Heart right ventricle (tissue), 16 donors: Measurements from ENCODE around the gene GREB1. TPM values are rescaled to one million over a fixed set of nuclear protein-coding genes. Genes with fewer than 3 reads are reported as not detected.
A peak's percentile ranks its signal among the peaks of the same experiment; 100 is the strongest.

Experiments used
- ATAC-seq, 8 donors: fragments of 200-7000 bp; cut with Tn5 transposase; one replicate each; pipeline ENCODE4 v1.9.1; 2020; ENCODE audit warnings: mild to moderate bottlenecking in 8 of 8, moderate library complexity in 8 of 8, moderate number of reproducible peaks in 1 of 8
- DNase-seq, 2 donors: peaks; one replicate each; pipeline ENCODE4 v3.0.0-alpha.2; 2020
- H3K27ac ChIP-seq, 10 donors: fragments of 200-600 bp; sonication (generic) in 2 of 10; one replicate each; pipeline versions ENCODE4 v1.5.0 to v1.8.0; 2020 to 2022; ENCODE audit warnings: mild to moderate bottlenecking in 3 of 10
- H3K27me3 ChIP-seq, 7 donors: fragments of 200-600 bp; one replicate each; pipeline ENCODE4 v1.8.0; 2021 to 2022; ENCODE audit warnings: mild to moderate bottlenecking in 2 of 7
- H3K36me3 ChIP-seq, 9 donors: fragments of 200-600 bp; sonication (generic) in 1 of 9; one replicate each; pipeline versions ENCODE4 v1.5.0 to v1.8.0; 2020 to 2022; ENCODE audit warnings: mild to moderate bottlenecking in 2 of 9
- H3K4me1 ChIP-seq, 9 donors: fragments of 200-600 bp; sonication (generic) in 1 of 9; one replicate each; pipeline versions ENCODE4 v1.5.0 to v1.8.0; 2020 to 2022; ENCODE audit warnings: mild to moderate bottlenecking in 4 of 9
- H3K4me3 ChIP-seq, 10 donors: fragments of 200-600 bp; sonication (generic) in 2 of 10; one replicate each; pipeline versions ENCODE4 v1.5.0 to v1.8.0; 2020 to 2022; ENCODE audit warnings: mild to moderate bottlenecking in 7 of 10, moderate library complexity in 2 of 10
- H3K9me3 ChIP-seq, 11 donors: fragments of 200-600 bp in 10 of 11; sonication (generic) in 2 of 11; one replicate each; pipeline versions ENCODE4 v1.5.0 to v1.8.0; 2013 to 2022; ENCODE audit warnings: mild to moderate bottlenecking in 2 of 11, control low read depth in 1 of 11, moderate library complexity in 1 of 11
- WGBS, 2 donors: extraction: QIAGEN DNeasy Blood & Tissue Kit; methylation state at CpG; one replicate each; pipeline ENCODE4 v1.1.7; 2013; ENCODE audit warnings: inconsistent platforms in 1 of 2; 5-methylcytosine and 5-hydroxymethylcytosine counted together
- intact Hi-C, 10 donors: fragments of 100-400 bp; cut with DNase I; formaldehyde crosslinking; loops; one replicate each; pipeline versions ENCODE4 v1.11.1 to v1.14.2; 2022
- polyA plus RNA-seq, 2 donors: library from polyadenylated mRNA; stranded (reverse); fragments of 200-250 nt; gene quantifications; one replicate each; pipeline ENCODE4 v1.2.3, GENCODE V29; 2013
- total RNA-seq, 10 donors: library from RNA; stranded (reverse); fragmentation: NEBNext Ultra II Directional in 3 of 10; extraction: Animal tissue kit (Norgen Biotek cat#: 25700) in 3 of 10; gene quantifications; one replicate each; pipeline versions ENCODE4 v1.2.1 to v1.2.4, GENCODE V29; 2021 to 2023
- TF ChIP-seq, protein P1 (sequence below), 9 donors: fragments of 200-600 bp; sonication (generic) in 2 of 9; IDR thresholded peaks; one replicate each; pipeline versions ENCODE4 v1.5.0 to v1.8.0; 2021 to 2022; ENCODE audit warnings: antibody characterized with exemption in 9 of 9, mild to moderate bottlenecking in 5 of 9, moderate library complexity in 1 of 9
- donor health status: Arrhythmogenic right ventricular cardiomyopathy.
- donor health status: ischemic (EF 13 %, LVEDD 7.1; RV severe dilation, severe dysfunction).
- donor health status: healthy with polysubstance abuse.
- donor health status: DM: no; HTN: yes; CAD: no.
- donor health status: DM: no; HTN: no; CAD: no.
- donor health status: ischemic (EF 25% LVEDD 6.9; RV normal size, moderate dysfunction).
- donor health status: ischemic (EF 25% LVEDD 5.7; RV mildly dilated, moderate dysfunction).
- donor health status: healthy.
- donor health status: DM: yes; HTN: yes; CAD: no.
- donor health status: Ischemic cardiomyopathy.
- donor health status: ischemic (EF 35%, LVEDD 5.7; RV mildly dilated, moderate dysfunction).
- donor health status: nonischemic (EF 11% LVEDD 7.7; RV severe dilation, severe dysfunction).
- donor health status: DM: yes; HTN: yes; CAD: no.
- donor health status: PGD.
- donor health status: ischemic (EF 29% LVEDD 5.4; RV normal size, mild dysfunction).
- donor health status: nonischemic (EF 23%, LVEDD 6.1; RV moderate dilation, normal function).

GREB1 gene
- total and polyA plus RNA-seq, 12 donors, result 1.2 to 15.6 (median 7.8) TPM

DNA sequence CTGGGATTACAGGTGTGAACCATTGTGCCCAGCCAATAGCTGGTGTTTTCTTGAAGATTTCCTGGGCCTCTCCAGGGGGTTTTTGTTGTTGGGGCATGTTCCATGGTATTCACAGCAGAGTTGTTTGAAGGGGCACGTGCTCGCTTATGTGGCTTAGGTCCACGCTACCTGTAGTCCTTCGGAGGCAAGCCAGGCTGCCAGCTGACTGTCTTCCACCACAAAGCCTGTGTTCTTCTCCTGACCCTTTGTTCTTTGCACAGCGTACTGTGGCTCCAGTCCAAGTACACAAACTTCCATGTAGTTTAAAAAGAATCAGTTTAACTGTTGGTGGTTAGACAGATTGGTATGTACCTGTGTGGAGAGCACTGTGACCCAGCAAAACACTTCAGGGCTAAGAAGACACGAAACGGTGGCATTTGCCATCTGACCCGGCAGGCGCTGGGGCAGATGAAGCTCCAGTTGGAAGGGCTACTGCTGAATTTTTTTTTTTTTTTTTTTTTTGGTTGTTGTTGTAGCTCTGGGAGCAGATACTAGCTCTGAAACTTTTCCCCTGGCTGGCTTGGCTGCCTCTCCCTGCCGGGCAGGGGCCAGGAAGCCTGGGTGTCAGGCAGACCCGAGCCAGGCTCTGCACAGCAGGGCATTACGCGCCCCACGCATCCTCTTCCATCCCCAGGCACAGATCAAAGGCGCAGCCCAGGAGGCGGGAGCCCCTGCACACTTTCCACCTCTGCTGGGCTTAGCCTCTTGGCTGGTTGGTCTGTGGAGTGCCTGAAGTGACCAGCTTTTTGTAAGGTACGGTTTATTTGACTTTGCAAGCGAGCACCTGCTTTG lies 5.7 kb downstream of the GREB1 start:
- DNase-seq (no peak), ATAC-seq (peak in 7 of 8 donors; percentile 4 to 80 (median 50))
- no peak overlapping the region for H3K27ac ChIP-seq
- intact Hi-C loops, result loop anchor here in 1 of 10 donors (5.0 kb wide), 1 partner anchor 37 kb away; no protein-coding TSS in a partner anchor
- H3K36me3 ChIP-seq, result no peaks in the 10 kb centered on the region
- H3K4me3 ChIP-seq, result no peak overlapping the region
- 56 to 60% methylated on average over 18 of the region's 18 CpGs for WGBS, 2 donors
- peaks cover 0 to 19% (median 7%) of the 10 kb centered on the region in 9 donors for H3K4me1 ChIP-seq
- H3K27me3 ChIP-seq, result peaks cover 0 to 7% (median 0%) of the 10 kb centered on the region in 7 donors
- no peaks in the 10 kb centered on the region for H3K9me3 ChIP-seq
- TF ChIP-seq, protein P1, sequence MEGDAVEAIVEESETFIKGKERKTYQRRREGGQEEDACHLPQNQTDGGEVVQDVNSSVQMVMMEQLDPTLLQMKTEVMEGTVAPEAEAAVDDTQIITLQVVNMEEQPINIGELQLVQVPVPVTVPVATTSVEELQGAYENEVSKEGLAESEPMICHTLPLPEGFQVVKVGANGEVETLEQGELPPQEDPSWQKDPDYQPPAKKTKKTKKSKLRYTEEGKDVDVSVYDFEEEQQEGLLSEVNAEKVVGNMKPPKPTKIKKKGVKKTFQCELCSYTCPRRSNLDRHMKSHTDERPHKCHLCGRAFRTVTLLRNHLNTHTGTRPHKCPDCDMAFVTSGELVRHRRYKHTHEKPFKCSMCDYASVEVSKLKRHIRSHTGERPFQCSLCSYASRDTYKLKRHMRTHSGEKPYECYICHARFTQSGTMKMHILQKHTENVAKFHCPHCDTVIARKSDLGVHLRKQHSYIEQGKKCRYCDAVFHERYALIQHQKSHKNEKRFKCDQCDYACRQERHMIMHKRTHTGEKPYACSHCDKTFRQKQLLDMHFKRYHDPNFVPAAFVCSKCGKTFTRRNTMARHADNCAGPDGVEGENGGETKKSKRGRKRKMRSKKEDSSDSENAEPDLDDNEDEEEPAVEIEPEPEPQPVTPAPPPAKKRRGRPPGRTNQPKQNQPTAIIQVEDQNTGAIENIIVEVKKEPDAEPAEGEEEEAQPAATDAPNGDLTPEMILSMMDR (IDR thresholded peaks at IDR 0.05), result no peak

DNA sequence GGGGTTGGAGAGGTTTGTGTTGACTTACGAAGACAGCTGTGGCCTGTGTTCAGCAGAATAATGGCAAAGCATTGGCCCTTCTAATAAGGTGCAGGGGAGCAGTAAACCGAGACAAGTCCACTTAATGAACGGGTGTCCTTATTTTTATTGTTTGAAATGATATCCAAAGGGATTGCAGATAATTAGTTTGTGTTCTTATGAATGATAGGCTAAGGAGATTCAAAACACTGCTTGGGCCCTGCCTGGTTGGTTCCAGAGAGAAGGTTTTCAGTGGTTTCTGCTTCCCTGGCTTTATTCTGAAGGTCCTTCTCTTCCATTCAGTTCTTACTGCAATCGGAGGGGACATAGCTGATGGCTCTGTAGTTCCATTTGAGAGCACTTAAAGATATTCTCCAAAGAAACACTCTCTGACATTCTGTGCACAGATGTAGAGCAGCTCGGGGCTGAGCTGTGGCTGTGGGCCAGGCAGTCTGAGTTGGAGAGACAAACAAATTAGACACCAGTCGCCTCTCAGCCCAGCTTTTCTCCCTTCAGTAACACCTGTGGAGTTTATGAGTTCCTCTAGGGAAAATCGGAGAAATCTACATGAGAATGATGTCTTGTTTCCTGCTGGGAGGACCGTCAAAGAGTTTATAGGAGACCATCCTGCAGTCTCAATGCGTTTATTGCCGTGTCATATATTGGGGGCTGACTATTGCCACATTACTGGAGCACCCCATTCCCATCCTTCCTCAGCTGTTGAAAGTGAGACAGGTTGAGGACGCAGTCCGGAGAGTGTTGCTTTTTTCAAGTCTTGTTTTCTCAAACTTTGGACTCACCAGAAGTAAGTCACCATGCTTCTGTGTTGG lies 6.5 kb downstream of the GREB1 start:
- peaks cover 0 to 17% (median 7%) of the 10 kb centered on the region in 9 donors for H3K4me1 ChIP-seq
- peak in 1 of 2 donors; percentile 29 for DNase-seq
- no peaks in the 10 kb centered on the region for H3K9me3 ChIP-seq
- WGBS, 2 donors, result 48 to 55% methylated on average over 12 of the region's 12 CpGs
- H3K27me3 ChIP-seq, result peaks cover 0 to 13% (median 0%) of the 10 kb centered on the region in 7 donors
- no peak overlapping the region for H3K4me3 ChIP-seq
- H3K36me3 ChIP-seq, result no peaks in the 10 kb centered on the region
- peak overlapping the region in 1 of 10 donors; percentile 13 for H3K27ac ChIP-seq
- intact Hi-C loops, result loop anchor here in 1 of 10 donors (5.0 kb wide), 1 partner anchor 38 kb away; no protein-coding TSS in a partner anchor
- ATAC-seq, result peak in 7 of 8 donors; percentile 38 to 80 (median 63)
- TF ChIP-seq, protein P1 (IDR thresholded peaks at IDR 0.05), result no peak

DNA sequence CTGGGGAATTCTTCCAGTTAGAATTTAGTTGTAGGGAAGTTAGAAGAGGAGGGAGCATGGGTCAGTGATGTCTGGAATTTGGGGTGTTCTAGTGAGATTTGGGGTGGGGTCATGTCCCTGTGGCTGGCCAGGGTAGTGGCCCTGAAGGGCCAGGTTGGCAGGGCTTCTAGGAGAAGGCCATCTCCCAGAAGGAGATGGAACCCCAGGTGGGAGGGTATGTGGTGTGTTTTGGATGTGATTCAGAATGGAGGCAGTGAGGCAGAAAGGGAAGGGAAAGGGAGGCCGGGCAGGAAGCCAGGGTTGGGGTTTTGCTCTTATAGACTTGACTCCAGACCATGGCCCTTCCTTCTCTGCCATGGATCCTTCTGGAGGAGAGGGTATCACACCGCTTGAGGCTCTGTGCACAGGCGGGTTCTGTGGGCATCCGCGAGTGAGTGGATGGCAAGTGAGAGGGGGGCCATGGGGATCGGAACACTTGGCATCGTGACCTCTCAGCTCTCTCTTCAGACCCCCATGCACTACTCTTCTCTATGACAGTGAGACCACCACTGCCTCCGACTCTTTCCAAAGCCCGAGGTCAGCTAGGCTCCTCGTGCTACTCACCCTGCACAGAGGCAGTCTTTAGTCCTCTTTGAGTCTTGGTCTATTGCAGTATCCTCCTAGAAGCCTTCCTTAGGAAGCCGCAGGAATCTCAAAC lies 7.3 kb downstream of the GREB1 start:
- no peaks in the 10 kb centered on the region for H3K9me3 ChIP-seq
- H3K4me3 ChIP-seq, result no peak overlapping the region
- WGBS, 2 donors, result 96 to 97% methylated on average over 11 of the region's 11 CpGs
- H3K4me1 ChIP-seq, result peaks cover 0 to 17% (median 7%) of the 10 kb centered on the region in 9 donors
- intact Hi-C loops, result loop anchor here in 1 of 10 donors (5.0 kb wide), 1 partner anchor 39 kb away; no protein-coding TSS in a partner anchor
- H3K27me3 ChIP-seq, result peaks cover 0 to 13% (median 0%) of the 10 kb centered on the region in 7 donors
- DNase-seq (no peak), ATAC-seq (peak in 1 of 8 donors; percentile 26)
- no peak overlapping the region for H3K27ac ChIP-seq
- TF ChIP-seq, protein P1 (IDR thresholded peaks at IDR 0.05), result no peak
- no peaks in the 10 kb centered on the region for H3K36me3 ChIP-seq
